Right atrium auricular region (tissue), 2 donors: ENCODE results near the gene KCNJ11. TPM values are rescaled to one million over a fixed set of nuclear protein-coding genes. Genes with fewer than 3 reads are reported as not detected.
A peak's percentile ranks its signal among the peaks of the same experiment; 100 is the strongest.

Experiments used
- DNase-seq: peaks from one replicate; pipeline ENCODE4 v3.0.0-alpha.2; 2019; ENCODE audit warnings: low spot score
- H3K27ac ChIP-seq, 2 donors: fragments of 200-600 bp; sonication (generic); 1 replicate in 1 of 2; 2 replicates in 1 of 2; pipeline ENCODE4 v1.5.1; 2016 to 2019
- H3K27me3 ChIP-seq, 2 donors: fragments of 200-600 bp; sonication (generic); one replicate each; pipeline versions ENCODE4 v1.5.1 to v1.6.0; 2017 to 2019
- H3K36me3 ChIP-seq: fragments of 200-600 bp; sonication (generic); one replicate; pipeline ENCODE4 v1.5.1; 2016
- H3K4me1 ChIP-seq, 2 donors: fragments of 200-600 bp; sonication (generic); one replicate each; pipeline versions ENCODE4 v1.5.1 to v1.6.0; 2017 to 2019
- H3K4me3 ChIP-seq, 2 donors: fragments of 200-600 bp; sonication (generic); 1 replicate in 1 of 2; 2 replicates in 1 of 2; pipeline ENCODE4 v1.5.1; 2017 to 2019; ENCODE audit warnings: mild to moderate bottlenecking in 1 of 2, moderate library complexity in 1 of 2
- H3K9me3 ChIP-seq, 2 donors: fragments of 200-600 bp; sonication (generic); one replicate each; pipeline ENCODE4 v1.5.1; 2019
- total RNA-seq, 2 donors: library from RNA; depleted of rRNA; stranded (reverse); fragments of >200 nt; gene quantifications; one replicate each; pipeline ENCODE4 v1.1.0, GENCODE V29; 2016
- TF ChIP-seq, protein P1 (sequence below), 2 donors: fragments of 200-600 bp; sonication (generic); IDR thresholded peaks; one replicate each; pipeline ENCODE4 v1.5.1; 2019; ENCODE audit warnings: antibody characterized with exemption in 2 of 2

KCNJ11 gene
- total RNA-seq, 2 donors from 2014 or later = 18.7 to 19.5 TPM

DNA sequence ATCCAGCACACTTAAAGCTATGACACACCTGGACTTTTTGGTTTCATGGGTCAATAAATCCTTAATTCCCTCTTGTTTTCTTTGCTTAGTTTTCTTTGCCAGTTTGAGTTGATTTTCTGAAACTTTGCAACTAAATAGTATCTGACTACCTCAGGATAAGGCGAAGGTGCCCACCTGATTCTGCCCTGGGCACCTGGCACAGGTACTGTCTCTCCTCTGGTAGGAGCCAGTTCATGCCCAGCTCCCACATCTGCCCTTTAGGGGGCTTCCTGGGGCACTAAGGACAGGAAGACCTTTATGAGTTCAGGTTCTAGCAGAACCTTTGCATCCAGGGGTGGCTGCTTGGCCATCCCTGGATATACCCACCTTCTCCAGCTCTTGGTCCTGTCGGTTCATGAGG is 19.6 kb upstream of the KCNJ11 start:
- peaks cover 0 to 24% of the 10 kb centered on the region in 2 donors for H3K4me1 ChIP-seq
- TF ChIP-seq, protein P1, sequence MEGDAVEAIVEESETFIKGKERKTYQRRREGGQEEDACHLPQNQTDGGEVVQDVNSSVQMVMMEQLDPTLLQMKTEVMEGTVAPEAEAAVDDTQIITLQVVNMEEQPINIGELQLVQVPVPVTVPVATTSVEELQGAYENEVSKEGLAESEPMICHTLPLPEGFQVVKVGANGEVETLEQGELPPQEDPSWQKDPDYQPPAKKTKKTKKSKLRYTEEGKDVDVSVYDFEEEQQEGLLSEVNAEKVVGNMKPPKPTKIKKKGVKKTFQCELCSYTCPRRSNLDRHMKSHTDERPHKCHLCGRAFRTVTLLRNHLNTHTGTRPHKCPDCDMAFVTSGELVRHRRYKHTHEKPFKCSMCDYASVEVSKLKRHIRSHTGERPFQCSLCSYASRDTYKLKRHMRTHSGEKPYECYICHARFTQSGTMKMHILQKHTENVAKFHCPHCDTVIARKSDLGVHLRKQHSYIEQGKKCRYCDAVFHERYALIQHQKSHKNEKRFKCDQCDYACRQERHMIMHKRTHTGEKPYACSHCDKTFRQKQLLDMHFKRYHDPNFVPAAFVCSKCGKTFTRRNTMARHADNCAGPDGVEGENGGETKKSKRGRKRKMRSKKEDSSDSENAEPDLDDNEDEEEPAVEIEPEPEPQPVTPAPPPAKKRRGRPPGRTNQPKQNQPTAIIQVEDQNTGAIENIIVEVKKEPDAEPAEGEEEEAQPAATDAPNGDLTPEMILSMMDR (IDR thresholded peaks at IDR 0.05) = no peak
- H3K27me3 ChIP-seq = no peaks in the 10 kb centered on the region

GRCh38 chr11:17407575-17407974 is 19.1 kb upstream of the KCNJ11 start:
- DNase-seq = no peak
- TF ChIP-seq, protein P1 (IDR thresholded peaks at IDR 0.05) = no peak
- H3K27ac ChIP-seq = no peak overlapping the region
- H3K27me3 ChIP-seq = no peaks in the 10 kb centered on the region
- no peak overlapping the region for H3K4me3 ChIP-seq
- peaks cover 0 to 24% of the 10 kb centered on the region in 2 donors for H3K4me1 ChIP-seq
- H3K9me3 ChIP-seq = no peaks in the 10 kb centered on the region
- no peaks in the 10 kb centered on the region for H3K36me3 ChIP-seq

More for the DNA sequence above, 19.6 kb upstream of the KCNJ11 start:
- no peak for DNase-seq
- H3K27ac ChIP-seq = no peak overlapping the region
- H3K9me3 ChIP-seq = no peaks in the 10 kb centered on the region
- H3K4me3 ChIP-seq = no peak overlapping the region
- no peaks in the 10 kb centered on the region for H3K36me3 ChIP-seq

GRCh38 chr11:17406818-17407149 is 18.3 kb upstream of the KCNJ11 start:
- Histone ChIP-seq H3K27ac (peak overlapping the region; percentile 79 to 85), H3K36me3 (no peaks in the 10 kb centered on the region), H3K27me3 (no peaks in the 10 kb centered on the region), H3K4me3 (no peak overlapping the region), H3K4me1 (peaks cover 0 to 24% of the 10 kb centered on the region in 2 donors), H3K9me3 (no peaks in the 10 kb centered on the region)
- TF ChIP-seq, protein P1 (IDR thresholded peaks at IDR 0.05) = no peak
- DNase-seq = no peak

DNA sequence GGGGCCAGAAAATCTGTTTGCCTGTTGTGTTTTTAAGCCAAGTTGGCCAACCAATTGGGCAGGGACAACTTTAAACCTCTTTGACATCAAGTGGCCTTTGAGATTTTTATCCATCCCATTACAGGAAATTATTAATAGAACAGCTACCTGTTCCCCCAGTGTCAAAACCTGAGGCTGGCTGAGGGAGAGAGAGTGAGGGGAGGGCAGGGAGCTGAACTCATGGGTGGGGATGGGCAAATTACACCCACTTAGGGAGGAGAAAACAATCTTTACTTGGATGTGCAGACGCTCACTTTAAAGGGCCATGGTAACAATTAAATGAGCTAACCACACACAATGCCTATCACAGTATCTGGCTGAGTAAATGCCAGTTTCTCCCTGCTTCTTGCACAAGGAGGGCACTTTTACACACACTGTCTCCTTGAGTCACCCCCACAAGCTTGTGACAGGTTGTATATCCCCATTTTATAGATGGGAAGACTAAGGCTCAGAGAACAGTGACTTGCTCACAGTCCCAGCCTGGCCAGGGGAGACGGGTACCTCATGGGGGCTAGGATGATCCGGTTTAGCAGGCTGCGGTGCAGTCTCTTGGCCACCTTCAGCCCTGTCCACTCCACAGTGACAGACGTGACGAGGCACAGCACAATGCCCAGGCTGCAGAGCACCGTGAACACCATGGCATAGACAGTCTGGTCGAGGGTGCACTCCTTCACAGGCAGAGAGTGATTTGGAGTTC is 17.8 kb upstream of the KCNJ11 start:
- H3K36me3 ChIP-seq = no peaks in the 10 kb centered on the region
- peaks cover 0 to 29% of the 10 kb centered on the region in 2 donors for H3K4me1 ChIP-seq
- H3K27me3 ChIP-seq = no peaks in the 10 kb centered on the region
- no peak overlapping the region for H3K4me3 ChIP-seq
- peak overlapping the region; percentile 79 to 85 for H3K27ac ChIP-seq
- no peaks in the 10 kb centered on the region for H3K9me3 ChIP-seq
- TF ChIP-seq, protein P1 (IDR thresholded peaks at IDR 0.05) = no peak
- DNase-seq = no peak

DNA sequence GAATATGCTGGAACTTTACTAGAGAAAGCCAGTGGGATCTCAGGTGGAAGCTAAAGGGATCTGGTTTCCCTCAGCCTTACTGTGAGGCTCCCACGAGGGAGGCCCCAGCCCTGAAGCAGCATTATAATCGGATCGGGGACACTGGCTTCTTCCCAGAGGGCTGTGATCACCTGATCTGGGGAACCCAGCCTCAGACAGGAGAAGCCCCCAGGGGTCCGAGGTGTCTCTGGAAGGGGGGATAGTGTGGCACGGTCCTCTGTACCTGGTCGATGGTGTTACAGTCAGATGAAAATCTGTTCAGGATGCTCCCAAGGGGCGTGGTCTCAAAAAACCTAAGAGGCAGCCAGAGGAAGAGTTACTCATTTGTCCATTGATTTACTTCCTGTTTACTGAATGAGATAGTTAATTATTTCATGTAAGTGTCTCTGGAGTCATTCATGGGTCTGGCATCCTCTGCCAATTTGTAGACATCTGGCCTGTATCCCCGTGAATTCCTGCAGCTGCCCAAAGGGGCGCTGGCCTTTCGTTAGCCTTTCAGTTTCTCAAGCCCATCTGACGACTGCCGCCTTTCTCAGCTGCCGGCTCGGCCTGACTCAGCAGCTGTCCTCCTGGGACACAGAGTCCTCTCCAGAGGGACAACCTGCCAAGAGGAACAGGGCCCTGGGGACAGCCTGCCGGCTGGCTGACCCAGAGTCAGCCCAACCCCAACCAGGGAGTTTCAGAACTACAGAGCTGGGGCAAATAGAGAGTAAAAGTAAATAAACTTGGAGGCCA is 17.0 kb upstream of the KCNJ11 start:
- peak; percentile 77 for DNase-seq
- TF ChIP-seq, protein P1 (IDR thresholded peaks at IDR 0.05) = peak in 1 of 2 donors; percentile 42
- H3K4me1 ChIP-seq = peaks cover 0 to 36% of the 10 kb centered on the region in 2 donors
- no peaks in the 10 kb centered on the region for H3K9me3 ChIP-seq
- H3K27ac ChIP-seq = peak overlapping the region; percentile 79 to 85
- H3K36me3 ChIP-seq = no peaks in the 10 kb centered on the region
- peak overlapping the region in 1 of 2 donors; percentile 12 for H3K4me3 ChIP-seq
- no peaks in the 10 kb centered on the region for H3K27me3 ChIP-seq
